Activated T-helper 2 cell treated with anti-CD3 and anti-CD28 coated beads, Interferon-gamma antibody, Interleukin-2, Interleukin-4, amounts not matched to agents 10 μg/mL and 5 μg/mL and 100 μg/mL, durations not matched to agents 14 hours and 24 hours and 36 hours (primary cell): ENCODE measurements around the gene LPAR2. TPM values are rescaled to one million over a fixed set of nuclear protein-coding genes. Genes with fewer than 3 reads are reported as not detected.

Source experiments
- DNase-seq: peaks from one replicate; pipeline ENCODE4 v3.0.0; 2021; ENCODE audit warnings: low spot score
- H3K27ac Mint-ChIP-seq: one replicate; pipeline ENCODE4 v1.8.0; 2021; ENCODE audit warnings: mixed read lengths
- H3K27me3 Mint-ChIP-seq: one replicate; pipeline ENCODE4 v1.8.0; 2021; ENCODE audit warnings: low read depth, mixed read lengths
- H3K36me3 Mint-ChIP-seq: one replicate; pipeline ENCODE4 v1.8.0; 2021; ENCODE audit warnings: low read depth, mixed read lengths
- H3K4me1 Mint-ChIP-seq: one replicate; pipeline ENCODE4 v1.8.0; 2021; ENCODE audit warnings: low read depth, mixed read lengths
- H3K4me3 Mint-ChIP-seq: one replicate; pipeline ENCODE4 v1.8.0; 2021; ENCODE audit warnings: low read depth, mild to moderate bottlenecking, moderate library complexity, mixed read lengths
- H3K9me3 Mint-ChIP-seq: one replicate; pipeline ENCODE4 v1.8.0; 2021; ENCODE audit warnings: mixed read lengths
- intact Hi-C: fragments of 100-400 bp; cut with micrococcal nuclease; formaldehyde crosslinking; loops from one replicate; pipeline ENCODE4 v1.15.1; 2023
- total RNA-seq: library from RNA; stranded (reverse); gene quantifications from 2 replicates; pipeline ENCODE4 v1.2.3, GENCODE V29; 2022

The LPAR2 gene
- total RNA-seq, 1 donor from 2014 or later, result 29.8 TPM

- H3K4me1 Mint-ChIP-seq, result peaks cover 5% of the 10 kb centered on the region
- no peaks in the 10 kb centered on the region for H3K9me3 Mint-ChIP-seq
- H3K4me3 Mint-ChIP-seq, result no peak overlapping the region
- no peak for DNase-seq
- H3K36me3 Mint-ChIP-seq, result peaks cover 17% of the 10 kb centered on the region
- intact Hi-C loops, result no loop called here
- H3K27me3 Mint-ChIP-seq, result no peaks in the 10 kb centered on the region
- H3K27ac Mint-ChIP-seq, result no peak overlapping the region
Measured at GRCh38 chr19:19578252-19578651, 49.8 kb downstream of the LPAR2 start.

- H3K36me3 Mint-ChIP-seq, result peaks cover 24% of the 10 kb centered on the region
- H3K4me1 Mint-ChIP-seq, result peaks cover 2% of the 10 kb centered on the region
- H3K27ac Mint-ChIP-seq, result peak overlapping the region; percentile 3
- no peaks in the 10 kb centered on the region for H3K9me3 Mint-ChIP-seq
- intact Hi-C loops, result no loop called here
- no peak for DNase-seq
- H3K4me3 Mint-ChIP-seq, result no peak overlapping the region
- no peaks in the 10 kb centered on the region for H3K27me3 Mint-ChIP-seq
Measured at GRCh38 chr19:19575411-19575810, 52.6 kb downstream of the LPAR2 start.

Other genes starting within 250 kb of the LPAR2 start
- gene GATAD2A, start 222.5 kb downstream of the LPAR2 start, total RNA-seq, result 125 and 128 TPM in 2 replicates
- gene TSSK6, start 112.7 kb downstream of the LPAR2 start, total RNA-seq, result 2.6 and 2.9 TPM in 2 replicates
- gene NDUFA13, start 112.0 kb downstream of the LPAR2 start, total RNA-seq, result 381 and 393 TPM in 2 replicates
- gene YJEFN3, start 99.3 kb downstream of the LPAR2 start, total RNA-seq, result 9.0 and 9.7 TPM in 2 replicates
- 0.14 and 0.21 TPM in 2 replicates for gene CILP2, start 90.0 kb downstream of the LPAR2 start, total RNA-seq
- gene PBX4, start 9.5 kb downstream of the LPAR2 start, total RNA-seq, result 23.4 and 24.8 TPM in 2 replicates
- 66.0 and 67.5 TPM in 2 replicates for gene GMIP, start 15.4 kb upstream of the LPAR2 start, total RNA-seq
- gene ATP13A1, start 35.5 kb upstream of the LPAR2 start, total RNA-seq, result 71.6 and 74.8 TPM in 2 replicates
- gene ZNF101, start 40.6 kb upstream of the LPAR2 start, total RNA-seq, result 31.8 and 32.1 TPM in 2 replicates
- gene ZNF14, start 104.9 kb upstream of the LPAR2 start, total RNA-seq, result 4.2 and 4.6 TPM in 2 replicates
- gene ZNF506, start 193.5 kb upstream of the LPAR2 start, total RNA-seq, result 13.2 and 15.1 TPM in 2 replicates
- gene ZNF253, start 237.7 kb upstream of the LPAR2 start, total RNA-seq, result 8.6 and 9.9 TPM in 2 replicates